Measurements from ENCODE around the gene PATJ.
A peak's percentile ranks its signal among the peaks of the same experiment; 100 is the strongest.

Gene PATJ

GRCh38 chr1:62054188-62054587 is 311.9 kb downstream of the PATJ start:
- DNase-seq (ENCODE audit: low spot score), result no peak

- DNase-seq (ENCODE audit: low spot score), result no peak
Observed at GRCh38 chr1:62057230-62057629, 314.9 kb downstream of the PATJ start.

- DNase-seq (ENCODE audit: low spot score), result no peak
Observed at GRCh38 chr1:62057641-62058290, 315.5 kb downstream of the PATJ start.

GRCh38 chr1:62058956-62059355 is 316.7 kb downstream of the PATJ start:
- DNase-seq (ENCODE audit: low spot score), result no peak

GRCh38 chr1:62062087-62062486 is 319.8 kb downstream of the PATJ start:
- DNase-seq (ENCODE audit: low spot score), result no peak

GRCh38 chr1:62064829-62065407 is 322.6 kb downstream of the PATJ start:
- no peak for DNase-seq (ENCODE audit: low spot score)

GRCh38 chr1:62066713-62067112 is 324.4 kb downstream of the PATJ start:
- DNase-seq (ENCODE audit: low spot score), result no peak

GRCh38 chr1:62068416-62068843 is 326.1 kb downstream of the PATJ start:
- no peak for DNase-seq (ENCODE audit: low spot score)

GRCh38 chr1:62068978-62069377 is 326.7 kb downstream of the PATJ start:
- no peak for DNase-seq (ENCODE audit: low spot score)

- no peak for DNase-seq (ENCODE audit: low spot score)
Observed at GRCh38 chr1:62070384-62071011, 328.2 kb downstream of the PATJ start.

GRCh38 chr1:62071695-62072094 is 329.4 kb downstream of the PATJ start:
- DNase-seq (ENCODE audit: low spot score), result no peak

GRCh38 chr1:62076286-62076685 is 334.0 kb downstream of the PATJ start:
- DNase-seq (ENCODE audit: low spot score), result no peak

- DNase-seq (ENCODE audit: low spot score), result no peak
Observed at GRCh38 chr1:62077821-62078220, 335.5 kb downstream of the PATJ start.

GRCh38 chr1:62082456-62083363 is 340.4 kb downstream of the PATJ start:
- DNase-seq (ENCODE audit: low spot score), result peak; percentile 18

GRCh38 chr1:62084310-62084890 is 342.1 kb downstream of the PATJ start:
- DNase-seq (ENCODE audit: low spot score), result no peak

GRCh38 chr1:62088439-62088838 is 346.2 kb downstream of the PATJ start:
- no peak for DNase-seq (ENCODE audit: low spot score)

- no peak for DNase-seq (ENCODE audit: low spot score)
Observed at GRCh38 chr1:62089570-62089969, 347.3 kb downstream of the PATJ start.

GRCh38 chr1:62090016-62090415 is 347.7 kb downstream of the PATJ start:
- no peak for DNase-seq (ENCODE audit: low spot score)

- DNase-seq (ENCODE audit: low spot score), result no peak
Observed at GRCh38 chr1:62092110-62092509, 349.8 kb downstream of the PATJ start.

GRCh38 chr1:62093261-62093660 is 351.0 kb downstream of the PATJ start:
- DNase-seq (ENCODE audit: low spot score), result no peak

- no peak for DNase-seq (ENCODE audit: low spot score)
Observed at GRCh38 chr1:62097464-62097863, 355.2 kb downstream of the PATJ start.

- DNase-seq (ENCODE audit: low spot score), result no peak
Observed at GRCh38 chr1:62100442-62100841, 358.2 kb downstream of the PATJ start.
